ENCODE measurements around the gene TCF7L1.

DNA sequence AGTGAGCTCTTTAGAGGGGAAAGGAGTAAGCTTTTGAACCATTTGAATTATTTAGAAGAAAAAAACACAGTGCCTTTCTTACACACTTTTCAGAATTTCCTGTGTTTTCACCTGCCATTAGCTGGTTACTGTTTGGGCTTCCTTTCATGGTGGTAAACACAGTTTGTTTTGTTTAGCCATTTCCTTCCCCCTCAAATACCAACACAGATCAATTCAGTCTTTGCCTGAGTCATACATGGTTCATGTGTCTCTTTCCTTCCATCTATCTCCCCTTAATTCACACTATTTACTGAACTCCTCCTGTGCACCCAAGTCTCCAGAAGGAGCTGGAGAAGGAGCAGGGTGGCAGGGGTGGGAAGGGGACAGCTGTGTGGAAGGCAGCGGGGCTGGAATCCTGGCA, 45.0 kb downstream of the TCF7L1 start:
- TF ChIP-seq, protein P1, sequence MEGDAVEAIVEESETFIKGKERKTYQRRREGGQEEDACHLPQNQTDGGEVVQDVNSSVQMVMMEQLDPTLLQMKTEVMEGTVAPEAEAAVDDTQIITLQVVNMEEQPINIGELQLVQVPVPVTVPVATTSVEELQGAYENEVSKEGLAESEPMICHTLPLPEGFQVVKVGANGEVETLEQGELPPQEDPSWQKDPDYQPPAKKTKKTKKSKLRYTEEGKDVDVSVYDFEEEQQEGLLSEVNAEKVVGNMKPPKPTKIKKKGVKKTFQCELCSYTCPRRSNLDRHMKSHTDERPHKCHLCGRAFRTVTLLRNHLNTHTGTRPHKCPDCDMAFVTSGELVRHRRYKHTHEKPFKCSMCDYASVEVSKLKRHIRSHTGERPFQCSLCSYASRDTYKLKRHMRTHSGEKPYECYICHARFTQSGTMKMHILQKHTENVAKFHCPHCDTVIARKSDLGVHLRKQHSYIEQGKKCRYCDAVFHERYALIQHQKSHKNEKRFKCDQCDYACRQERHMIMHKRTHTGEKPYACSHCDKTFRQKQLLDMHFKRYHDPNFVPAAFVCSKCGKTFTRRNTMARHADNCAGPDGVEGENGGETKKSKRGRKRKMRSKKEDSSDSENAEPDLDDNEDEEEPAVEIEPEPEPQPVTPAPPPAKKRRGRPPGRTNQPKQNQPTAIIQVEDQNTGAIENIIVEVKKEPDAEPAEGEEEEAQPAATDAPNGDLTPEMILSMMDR (IDR thresholded peaks at IDR 0.05; ENCODE audit: low read length) = no peak
- TF ChIP-seq EZH2 (optimal IDR thresholded peaks at IDR 0.05; ENCODE audit: low read depth, low read length) (no peak), EZH2phosphoT487 (IDR thresholded peaks at IDR 0.05; ENCODE audit: low read length) (no peak)

Measured in MM.1S (cell line).